ENCODE results near the gene AHRR.
A peak's percentile ranks its signal among the peaks of the same experiment; 100 is the strongest.
"Not testable (repeated sequence)": the region's sequence is repeated elsewhere in the genome, so short reads cannot be mapped to it uniquely, and the experiment has no call there.

The AHRR gene

DNA sequence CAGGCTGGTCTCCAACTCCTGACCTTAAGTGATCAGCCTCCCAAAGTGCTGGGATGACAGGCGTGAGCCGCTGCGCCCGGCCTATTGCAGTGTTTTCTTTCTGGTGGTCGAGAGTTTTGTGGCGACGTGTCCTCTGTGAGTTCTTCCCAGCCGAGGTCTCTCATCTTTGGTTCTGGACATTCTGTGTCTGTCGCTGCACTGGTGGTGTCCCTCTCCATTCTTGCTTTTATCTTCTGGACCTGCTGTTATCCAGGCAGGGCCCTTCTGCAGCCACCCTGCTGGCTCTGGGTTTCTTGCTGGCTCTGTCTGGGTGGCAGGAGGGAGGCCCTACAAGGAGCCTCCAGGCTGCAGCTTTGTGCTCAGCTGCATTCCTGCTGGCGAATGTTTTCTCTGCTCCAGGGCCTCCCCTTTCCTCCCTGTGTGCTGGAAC lies 72.3 kb downstream of the AHRR start:
- DNase-seq (ENCODE audit: low read depth in 2 of 2, low spot score in 1 of 2) = no peak

DNA sequence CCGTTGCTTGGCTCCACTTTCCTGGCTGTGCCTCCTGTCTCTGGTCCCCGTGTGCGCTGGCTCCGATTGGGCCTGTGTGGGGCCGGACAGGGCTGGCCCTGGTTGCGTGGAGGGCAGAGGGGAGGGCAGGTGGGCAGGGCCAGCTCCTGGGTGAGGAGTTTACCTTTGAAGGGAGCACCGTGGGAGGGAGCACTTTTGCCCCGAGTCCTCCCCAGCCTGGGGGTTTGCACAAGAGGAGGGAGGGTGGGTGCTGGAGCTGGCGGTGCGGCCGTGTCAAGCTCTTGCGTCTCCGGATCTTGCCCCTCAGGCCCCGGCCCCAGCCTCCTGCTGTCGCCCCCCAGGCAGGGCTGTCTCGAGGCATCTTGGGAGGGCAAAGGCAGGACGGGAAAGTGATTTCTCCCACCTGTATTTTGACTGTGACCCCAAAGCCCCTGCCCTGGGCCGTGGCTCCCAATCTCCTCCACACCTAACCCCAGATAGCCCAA lies 73.2 kb downstream of the AHRR start:
- no peak for DNase-seq (ENCODE audit: low read depth in 2 of 2, low spot score in 1 of 2)

DNA sequence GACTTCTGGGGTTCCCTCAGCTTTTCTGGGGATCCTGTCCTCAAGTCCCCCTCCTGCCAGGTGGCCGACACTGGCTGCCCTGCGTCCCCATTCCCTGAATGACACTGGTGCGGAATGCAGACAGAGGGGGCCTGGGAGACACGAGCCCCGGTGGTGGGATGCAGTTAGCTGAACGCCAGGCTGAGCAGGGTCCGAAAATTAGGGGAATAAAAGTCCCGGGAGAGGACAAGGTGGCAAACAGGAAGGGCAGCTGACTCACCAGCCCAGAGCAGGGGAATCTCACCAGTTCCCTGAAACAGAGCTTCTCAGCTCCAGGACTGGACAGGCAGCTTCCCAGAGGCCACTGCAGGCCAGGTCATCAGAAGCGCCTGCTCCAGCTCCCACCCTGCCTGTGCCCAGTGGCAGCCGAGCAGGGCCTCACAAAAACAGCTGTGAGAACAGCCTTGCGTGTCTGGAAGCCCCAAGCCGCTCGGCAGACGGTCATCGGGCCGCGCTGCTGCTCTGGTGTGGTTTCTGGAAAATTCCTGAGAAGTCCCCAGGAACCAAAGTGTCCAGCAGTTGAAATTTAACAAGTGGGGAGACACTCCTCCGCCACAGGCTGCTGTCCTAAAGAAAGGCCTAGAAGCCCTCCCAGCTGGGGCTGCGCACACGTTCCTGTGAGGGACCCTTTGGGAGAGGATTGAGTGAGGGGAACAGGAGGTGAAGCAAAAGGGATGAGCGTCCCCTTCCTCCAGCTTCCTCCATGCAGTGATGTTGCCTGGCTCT lies 73.8 kb downstream of the AHRR start:
- no peak for DNase-seq (ENCODE audit: low read depth in 2 of 2, low spot score in 1 of 2)

DNA sequence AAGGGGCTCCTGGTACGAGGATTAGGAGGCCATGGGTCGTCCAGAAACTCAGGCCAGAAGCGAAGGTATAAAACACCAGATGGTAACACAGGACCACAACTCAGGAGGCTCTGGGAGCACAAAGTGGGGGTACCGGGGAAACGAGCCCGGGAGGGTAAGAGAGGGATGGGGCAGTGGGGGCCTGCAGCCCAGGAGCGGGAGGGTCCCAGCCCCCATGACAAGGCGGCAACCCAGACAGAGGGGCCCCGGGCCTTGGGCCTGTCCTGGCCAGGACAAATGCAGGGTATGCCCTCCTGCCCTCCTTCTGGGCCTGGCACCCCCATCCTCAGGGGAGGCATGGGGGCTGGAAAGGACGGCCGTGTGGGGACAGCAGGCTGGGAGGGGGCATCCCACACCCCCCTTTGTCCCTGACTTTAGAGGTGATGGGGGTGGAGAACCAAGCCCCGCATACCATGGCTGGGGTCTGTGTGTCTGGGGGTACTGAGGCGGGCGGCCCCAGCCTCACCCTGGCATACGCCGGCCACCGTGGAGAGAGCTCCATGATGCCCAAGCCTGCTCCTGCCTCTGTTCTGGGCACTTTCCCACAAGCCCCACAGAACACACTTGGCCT lies 74.5 kb downstream of the AHRR start:
- DNase-seq (ENCODE audit: low read depth in 2 of 2, low spot score in 1 of 2) = no peak

DNA sequence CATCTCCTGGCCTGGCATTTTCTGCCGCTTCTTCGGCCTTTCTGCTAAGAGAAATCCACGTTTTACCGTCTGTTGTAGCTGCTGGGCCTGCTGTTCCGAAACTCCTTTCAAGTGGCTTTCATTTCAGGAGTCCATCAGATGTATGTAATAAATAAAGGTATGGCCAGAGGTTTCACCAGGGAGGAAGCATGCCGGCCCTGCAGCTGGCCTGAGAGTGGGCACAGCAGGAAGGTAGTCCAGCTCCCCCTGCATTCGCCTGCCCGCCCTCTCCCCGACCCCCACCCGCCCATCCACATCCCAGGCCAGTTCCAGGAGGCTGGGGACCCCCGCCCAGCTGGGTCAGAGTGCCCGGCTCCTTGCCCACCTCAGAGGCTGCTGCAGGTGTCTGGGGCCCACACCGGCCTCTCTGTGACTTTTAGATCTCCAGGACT lies 75.0 kb downstream of the AHRR start:
- no peak for DNase-seq (ENCODE audit: low read depth in 2 of 2, low spot score in 1 of 2)

DNA sequence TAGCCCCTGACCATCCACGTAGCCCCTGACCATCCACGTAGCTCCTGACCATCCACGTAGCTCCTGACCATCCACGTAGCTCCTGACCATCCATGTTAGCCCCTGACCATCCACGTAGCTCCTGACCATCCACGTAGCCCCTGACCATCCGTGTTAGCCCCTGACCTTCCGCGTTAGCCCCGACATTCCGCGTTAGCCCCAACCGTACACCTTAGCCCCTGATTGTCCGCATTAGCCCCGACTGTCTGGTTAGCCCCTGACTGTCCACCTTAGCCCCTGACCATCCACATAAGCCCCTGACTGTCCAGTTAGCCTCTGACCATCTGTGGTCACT lies 76.6 kb downstream of the AHRR start:
- DNase-seq (ENCODE audit: low read depth in 2 of 2, low spot score in 1 of 2) = not testable (repeated sequence)

DNA sequence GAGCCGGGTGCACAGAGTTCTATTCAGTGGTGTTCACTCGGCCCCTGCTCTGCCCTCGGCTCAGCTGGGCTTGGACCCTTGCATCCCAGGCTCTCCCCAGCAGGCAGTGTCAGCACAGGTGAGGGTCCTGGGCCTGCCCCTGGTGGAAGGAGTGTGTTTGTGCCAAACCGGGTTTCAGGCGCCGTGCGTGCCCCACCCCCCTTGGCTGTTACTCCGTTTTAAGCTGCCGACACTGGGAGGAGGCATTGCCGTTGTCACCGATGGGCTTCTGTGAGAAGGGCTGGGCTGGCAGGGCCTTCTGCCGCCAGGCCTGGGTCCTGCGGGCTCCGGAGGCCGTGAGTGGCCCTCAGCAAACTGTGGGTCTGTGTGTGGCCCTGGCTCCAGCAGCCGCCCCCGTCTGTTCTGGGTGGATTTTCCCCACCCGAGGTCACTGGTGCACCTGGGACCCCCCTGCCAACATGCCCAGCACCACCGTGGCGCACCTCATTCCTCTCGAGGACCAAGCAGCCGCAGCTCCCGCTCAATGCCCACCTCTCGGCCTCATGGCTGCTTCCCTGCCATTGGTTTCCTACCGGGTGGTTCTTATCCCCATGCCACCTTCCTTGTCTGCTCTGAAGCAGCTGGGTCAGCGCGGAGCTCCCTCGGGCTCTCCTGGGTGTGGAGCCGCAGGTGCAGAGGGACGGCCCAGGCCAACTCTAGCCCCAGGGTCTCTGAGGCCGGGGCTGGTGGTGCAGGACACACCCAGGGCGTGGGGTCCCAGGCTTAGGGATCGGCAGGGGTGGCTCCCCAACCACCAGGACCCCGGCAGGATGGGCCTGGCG lies 77.2 kb downstream of the AHRR start:
- no peak for DNase-seq (ENCODE audit: low read depth in 2 of 2, low spot score in 1 of 2)

DNA sequence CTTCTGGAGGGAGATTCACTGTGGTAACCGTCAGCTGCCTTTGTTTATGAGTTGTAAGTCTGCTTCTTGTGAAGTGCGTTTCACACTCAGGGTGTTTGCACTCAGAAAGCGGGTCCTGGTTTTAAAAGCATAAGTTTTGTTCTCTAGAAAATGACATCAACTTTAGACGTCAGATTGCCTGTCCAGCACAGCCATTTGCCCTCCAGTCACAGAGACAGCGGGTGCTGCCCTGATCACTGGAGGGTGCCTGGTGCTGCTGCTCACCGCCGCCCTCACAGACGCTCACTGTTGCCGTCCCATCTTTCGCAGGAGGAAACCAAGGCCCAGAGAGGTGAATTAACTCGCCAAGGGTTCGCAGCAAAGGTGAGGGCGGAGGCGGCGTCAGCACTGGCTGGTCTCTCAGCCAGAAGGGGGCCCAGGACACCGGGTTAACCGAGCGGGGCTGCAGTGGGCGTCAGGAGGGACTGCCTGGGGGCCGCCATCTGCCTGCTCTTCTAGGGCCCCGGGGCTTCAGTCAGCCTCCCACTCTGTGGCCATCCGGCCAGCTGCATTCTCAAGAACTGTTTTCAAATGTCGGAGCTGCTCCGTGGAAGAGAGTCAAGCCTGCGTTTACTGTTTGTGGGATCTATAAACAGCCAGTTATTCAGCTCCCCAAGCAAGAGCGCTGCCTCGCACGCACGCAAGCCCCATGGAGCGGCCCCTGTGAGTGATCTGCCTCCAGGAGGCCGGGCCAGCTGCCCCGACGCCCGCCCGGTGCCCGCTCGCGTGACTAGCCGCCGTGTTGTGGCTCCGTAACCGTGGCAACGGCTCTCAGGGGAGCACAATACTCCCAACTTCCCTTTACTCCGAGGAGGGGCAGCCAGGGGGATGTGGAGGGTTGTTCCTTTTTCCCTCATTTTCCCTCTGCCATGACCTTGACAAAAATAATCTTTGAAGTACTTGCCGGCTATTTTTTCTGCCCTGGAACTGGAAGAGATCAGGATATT lies 78.1 kb downstream of the AHRR start:
- DNase-seq (ENCODE audit: low read depth in 2 of 2, low spot score in 1 of 2) = peak in 1 of 2 donors; percentile 37

DNA sequence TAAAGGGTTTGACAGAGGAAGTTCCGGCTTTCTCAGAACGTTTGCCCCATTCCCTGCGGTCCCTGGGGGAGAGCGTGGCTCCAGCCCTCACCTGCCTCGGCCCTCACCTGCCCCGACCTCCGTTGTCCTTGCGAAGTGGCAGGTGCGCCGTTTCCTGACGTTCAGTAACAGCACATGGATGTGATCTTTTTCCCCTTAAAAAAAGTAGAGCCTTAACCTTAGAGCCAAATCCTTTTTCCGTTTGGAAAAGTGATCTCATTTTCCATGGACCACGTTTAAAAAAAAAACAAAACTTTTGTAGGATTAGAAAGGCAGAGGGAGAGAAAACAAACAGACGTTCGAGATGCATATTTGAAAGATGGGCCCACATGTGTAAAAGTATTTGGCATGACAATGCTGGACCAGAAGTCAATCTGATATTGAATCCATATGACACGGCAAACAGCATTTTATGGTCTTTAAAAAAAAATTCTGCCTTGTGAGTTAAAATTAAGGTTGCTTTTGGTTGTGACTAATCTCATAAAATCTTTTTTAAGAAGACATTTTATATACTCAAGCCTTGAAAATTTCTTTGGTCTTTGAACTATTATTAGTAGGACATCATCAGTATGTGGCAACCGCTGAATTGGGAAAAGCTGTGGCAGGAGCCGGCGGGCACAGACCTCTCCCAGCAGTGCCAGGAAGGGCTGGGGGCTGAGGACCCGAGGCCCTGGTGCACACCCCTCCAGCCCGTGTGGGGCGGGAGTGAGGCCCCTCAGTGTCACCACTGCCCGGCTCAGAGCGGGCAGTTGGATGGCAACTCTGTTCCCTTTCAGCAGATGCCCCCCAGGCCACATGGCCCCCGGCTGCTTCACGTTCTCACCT lies 79.0 kb downstream of the AHRR start:
- DNase-seq (ENCODE audit: low read depth in 2 of 2, low spot score in 1 of 2) = no peak

DNA sequence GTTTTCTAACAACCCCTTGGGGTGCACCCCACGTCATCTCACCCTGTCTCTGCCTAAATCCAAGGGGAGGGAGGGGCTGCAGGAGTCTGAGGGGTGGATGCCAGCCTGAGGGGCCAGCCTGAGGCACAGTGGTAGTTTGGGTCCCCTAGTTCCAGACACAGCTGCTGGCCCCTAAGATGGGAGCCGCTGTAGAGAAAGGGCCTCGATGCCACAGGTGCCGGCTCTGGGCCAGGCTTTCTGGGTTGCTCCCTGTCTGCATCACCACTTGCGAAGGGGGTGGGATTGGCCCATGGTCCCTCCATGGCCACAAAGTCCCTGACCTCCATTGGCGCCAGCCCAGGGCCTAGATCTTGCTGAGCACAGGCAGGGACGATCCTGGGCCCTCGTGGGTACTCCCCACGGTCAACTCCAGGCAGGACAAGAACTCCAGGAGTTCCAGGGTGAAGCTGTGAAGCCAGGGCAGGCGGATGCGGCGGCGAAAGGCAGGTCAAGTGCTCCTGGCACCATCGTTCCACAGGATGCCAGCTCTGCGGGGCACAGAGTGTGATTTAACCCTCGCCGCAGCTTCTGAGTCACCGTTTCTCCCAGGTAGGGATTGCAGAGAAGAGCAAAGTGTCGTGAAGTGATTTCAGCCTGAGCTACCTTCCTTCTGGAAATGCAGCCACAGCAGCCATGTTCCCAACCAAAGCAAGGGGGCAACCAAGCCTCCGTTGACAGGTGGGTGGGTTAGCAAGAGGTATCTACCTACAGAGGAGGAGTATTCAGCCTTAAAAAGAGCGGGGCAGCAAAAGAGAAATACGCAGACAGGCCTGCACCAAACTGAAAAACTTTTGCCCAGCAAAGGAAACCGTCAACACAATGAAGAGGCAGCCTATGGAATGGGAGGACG lies 79.9 kb downstream of the AHRR start:
- no peak for DNase-seq (ENCODE audit: low read depth in 2 of 2, low spot score in 1 of 2)

DNA sequence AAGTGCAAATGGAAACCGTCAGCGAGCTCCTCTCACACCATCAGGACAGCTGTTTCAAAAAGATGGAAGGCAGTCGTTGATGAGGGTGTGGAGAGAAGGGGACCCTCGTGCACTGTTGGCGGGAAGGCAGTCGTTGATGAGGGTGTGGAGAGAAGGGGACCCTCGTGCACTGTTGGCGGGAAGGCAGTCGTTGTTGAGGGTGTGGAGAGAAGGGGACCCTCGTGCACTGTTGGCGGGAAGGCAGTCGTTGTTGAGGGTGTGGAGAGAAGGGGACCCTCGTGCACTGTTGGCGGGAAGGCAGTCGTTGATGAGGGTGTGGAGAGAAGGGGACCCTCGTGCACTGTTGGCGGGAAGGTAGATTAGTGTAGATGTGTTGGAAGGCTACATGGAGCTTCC lies 80.7 kb downstream of the AHRR start:
- not testable (repeated sequence) for DNase-seq (ENCODE audit: low read depth in 2 of 2, low spot score in 1 of 2)

DNA sequence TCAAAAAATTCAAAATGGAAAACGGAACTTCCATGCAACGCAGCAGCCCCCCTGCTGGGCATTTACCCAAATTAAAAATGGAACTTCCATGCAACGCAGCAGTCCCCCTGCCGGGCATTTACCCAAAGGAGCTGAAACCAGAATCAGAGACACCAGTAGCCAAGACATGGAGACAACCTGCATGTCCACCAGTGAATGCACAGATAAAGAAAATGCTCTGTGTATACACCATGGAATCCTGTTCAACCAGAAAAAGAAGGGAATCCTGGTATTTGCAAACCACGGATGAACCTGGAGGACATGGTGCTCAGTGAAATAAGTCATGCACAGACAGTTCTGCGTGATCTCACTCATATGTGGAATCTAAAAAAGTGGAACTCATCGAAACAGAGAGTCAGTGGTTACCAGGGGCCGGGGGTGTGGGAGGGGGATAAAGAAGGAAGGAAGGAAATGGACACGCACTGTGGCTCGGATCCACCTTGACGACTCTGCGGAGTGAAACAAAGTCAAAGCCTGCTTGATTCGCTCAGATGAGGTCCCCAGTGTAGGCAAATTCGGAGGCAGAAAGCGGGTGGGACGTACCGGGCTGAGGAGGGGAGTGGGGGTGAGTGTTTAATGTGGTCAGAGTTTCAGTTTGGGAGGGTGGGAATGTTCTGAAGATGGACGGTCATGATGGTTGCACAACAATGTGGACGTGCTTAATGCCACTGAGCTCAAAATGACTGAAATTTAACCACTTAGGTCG lies 81.3 kb downstream of the AHRR start:
- DNase-seq (ENCODE audit: low read depth in 2 of 2, low spot score in 1 of 2) = no peak

DNA sequence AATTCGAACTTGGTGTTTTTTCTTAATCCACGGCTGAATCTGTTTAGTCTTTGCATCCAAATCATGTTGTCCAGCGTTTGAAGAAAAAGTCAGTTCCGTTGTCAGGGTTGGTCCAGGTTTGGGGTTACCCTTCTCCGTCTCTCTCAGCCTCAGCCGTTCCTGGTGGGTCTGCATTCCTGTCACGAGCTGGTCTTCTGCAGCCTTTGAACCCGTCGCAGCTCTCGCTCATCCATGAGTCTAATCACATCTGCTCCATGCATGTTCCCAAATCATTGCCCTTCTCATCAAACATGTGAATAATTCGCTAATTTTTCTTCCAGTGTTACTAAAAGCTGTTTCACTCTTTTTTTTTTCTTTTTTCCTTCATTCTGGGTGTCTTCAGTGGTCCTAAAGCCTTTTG lies 82.5 kb downstream of the AHRR start:
- no peak for DNase-seq (ENCODE audit: low read depth in 2 of 2, low spot score in 1 of 2)

DNA sequence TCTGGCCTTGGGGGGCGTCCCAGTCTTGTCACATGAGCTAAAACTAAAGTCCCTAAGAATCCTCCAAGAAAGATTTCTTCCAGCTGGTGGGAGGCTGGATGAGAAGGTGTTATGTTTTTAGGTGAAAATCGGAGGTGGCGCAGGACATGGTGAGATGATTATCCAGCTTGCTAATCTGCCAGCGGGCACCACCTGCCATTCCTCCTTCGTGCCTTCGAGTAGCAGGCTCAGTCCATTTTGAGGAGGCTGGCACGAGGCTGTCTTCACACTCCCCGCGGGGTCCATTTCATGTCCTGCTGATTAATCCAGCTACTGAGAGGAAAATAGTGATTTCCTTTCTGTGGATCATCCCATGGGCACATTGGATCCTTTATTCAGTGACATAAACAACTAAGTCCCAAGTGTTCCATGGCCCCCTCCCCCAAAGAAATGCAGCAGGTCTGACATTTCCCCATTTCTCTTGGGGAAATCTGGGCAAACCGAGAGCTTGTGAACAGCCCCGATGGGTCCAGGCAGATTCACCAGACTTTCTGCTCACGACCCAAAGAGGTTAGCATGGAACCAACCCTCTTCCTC lies 83.2 kb downstream of the AHRR start:
- DNase-seq (ENCODE audit: low read depth in 2 of 2, low spot score in 1 of 2) = no peak

DNA sequence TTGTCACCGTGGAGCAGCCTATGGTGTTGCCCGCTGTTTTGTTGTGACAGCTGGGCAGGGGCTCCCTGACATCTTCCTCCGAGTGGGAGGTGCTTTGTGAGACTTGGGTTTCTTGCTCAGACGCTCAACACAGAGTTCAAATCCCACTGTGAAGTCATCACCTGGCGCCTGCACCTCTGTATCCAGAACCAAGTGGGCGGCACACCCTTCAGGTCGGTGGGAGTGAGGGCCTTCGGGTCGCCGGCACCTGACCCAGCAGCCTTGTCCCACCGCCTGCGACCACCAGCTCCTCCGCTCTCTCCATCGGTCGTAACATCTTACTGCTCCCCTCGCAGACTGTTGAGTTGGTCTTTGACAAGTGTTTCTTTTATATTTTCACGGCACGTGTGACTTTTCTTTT lies 83.9 kb downstream of the AHRR start:
- no peak for DNase-seq (ENCODE audit: low read depth in 2 of 2, low spot score in 1 of 2)

DNA sequence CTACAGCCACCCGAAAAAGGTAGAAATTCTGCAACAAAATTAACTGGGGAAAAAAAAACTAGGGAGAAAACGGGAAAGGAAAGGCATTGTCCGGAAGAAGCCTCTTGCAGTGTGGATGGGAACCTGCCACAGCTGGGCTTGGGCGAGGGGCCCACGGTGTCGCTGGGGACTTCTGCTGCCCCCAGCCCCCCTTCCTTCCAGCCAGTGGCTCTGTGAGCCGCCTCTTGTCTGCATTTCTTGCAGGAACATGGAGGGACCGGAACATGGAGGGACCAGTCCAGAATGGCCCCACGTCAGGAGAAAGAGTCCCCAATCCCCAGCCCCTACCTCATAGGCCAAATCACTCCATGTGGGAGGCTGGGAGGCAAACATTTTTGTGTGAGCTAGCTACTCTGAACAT lies 84.5 kb downstream of the AHRR start:
- no peak for DNase-seq (ENCODE audit: low read depth in 2 of 2, low spot score in 1 of 2)

DNA sequence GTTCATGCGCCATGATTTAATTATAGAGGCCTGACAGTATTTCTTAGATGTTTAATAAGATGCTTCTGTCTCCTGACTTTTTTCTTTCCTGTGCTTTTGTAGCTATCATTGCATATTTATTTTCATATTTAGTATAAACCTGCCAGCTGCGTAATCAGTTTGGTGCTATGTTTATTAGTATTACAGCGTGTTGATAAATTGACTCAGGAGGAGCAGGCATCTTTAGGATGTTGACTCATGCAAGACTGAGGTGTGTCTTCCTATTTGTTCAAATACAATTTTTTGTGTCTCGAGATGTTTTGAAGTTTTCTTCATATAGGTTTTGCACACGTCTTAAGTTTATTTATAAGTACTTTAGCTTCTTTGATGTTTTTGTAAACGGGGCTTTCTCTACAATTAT lies 85.5 kb downstream of the AHRR start:
- no peak for DNase-seq (ENCODE audit: low read depth in 2 of 2, low spot score in 1 of 2)

DNA sequence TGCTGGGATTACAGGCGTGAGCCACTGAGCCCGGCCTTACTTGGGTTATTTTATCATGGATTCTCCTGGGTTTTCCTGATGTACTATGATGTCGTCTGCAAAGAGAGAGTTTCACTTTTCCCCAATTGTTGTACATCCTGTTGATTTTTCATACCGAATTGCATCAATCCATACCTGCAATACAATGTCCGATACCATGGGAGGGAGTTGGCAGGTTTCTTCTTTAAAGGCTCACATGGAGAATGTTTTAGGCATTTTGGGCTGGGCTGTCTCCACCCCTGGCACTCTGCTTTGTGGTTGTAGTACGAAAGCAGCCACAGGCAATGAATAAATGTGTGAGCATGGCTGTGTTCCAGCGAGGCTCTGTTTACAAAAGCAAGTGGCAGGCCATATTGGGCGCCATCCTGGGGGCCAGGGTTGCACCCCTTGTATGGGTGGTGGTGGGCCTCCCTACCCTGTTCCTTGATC lies 86.3 kb downstream of the AHRR start:
- no peak for DNase-seq (ENCODE audit: low read depth in 2 of 2, low spot score in 1 of 2)

Data from stimulated activated CD8-positive, alpha-beta memory T cell treated with anti-CD3 and anti-CD28 coated beads, Interleukin-4, amount 100 ng/mL, for 4 hours (primary cell).